ENCODE results near the gene TFAP2E.

TFAP2E gene

DNA sequence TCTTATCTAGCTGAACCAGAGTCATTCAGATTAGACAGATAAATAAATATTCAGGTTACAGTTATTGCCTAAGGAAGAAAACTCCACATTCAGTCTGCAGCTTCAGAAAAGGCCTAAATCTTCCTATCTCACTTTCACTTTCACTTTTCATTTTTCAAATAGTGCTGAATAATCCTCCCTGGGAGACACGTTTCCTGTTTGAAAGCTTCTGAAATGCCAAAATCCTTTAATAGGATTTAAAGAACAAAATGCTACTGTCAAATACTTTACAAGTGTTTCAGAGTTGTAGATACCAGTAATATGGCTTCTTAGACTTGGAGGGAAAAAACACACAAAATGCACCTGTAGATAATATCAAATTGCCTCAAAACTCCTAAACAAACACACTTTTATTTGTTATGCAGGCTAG is 64.3 kb downstream of the TFAP2E start:
- H3K36me3 ChIP-seq (ENCODE audit: control insufficient read depth, insufficient read depth, low read length, severe bottlenecking), result peaks cover 34% of the 10 kb centered on the region
- no peaks in the 10 kb centered on the region for H3K9me3 ChIP-seq (ENCODE audit: control insufficient read depth, low read length)
- peaks cover 35% of the 10 kb centered on the region for H3K4me1 ChIP-seq (ENCODE audit: control insufficient read depth, insufficient read depth, low read length)
- peak; percentile 79 for DNase-seq (ENCODE audit: low read depth)
- H3K9ac ChIP-seq (ENCODE audit: low read length), result peak overlapping the region; percentile 90
- H3K27me3 ChIP-seq (replicated peaks; ENCODE audit: control insufficient read depth, insufficient read depth, low read length), result no peaks in the 10 kb centered on the region
- peak overlapping the region; percentile 81 for H3K4me3 ChIP-seq (ENCODE audit: low read length)

DNA sequence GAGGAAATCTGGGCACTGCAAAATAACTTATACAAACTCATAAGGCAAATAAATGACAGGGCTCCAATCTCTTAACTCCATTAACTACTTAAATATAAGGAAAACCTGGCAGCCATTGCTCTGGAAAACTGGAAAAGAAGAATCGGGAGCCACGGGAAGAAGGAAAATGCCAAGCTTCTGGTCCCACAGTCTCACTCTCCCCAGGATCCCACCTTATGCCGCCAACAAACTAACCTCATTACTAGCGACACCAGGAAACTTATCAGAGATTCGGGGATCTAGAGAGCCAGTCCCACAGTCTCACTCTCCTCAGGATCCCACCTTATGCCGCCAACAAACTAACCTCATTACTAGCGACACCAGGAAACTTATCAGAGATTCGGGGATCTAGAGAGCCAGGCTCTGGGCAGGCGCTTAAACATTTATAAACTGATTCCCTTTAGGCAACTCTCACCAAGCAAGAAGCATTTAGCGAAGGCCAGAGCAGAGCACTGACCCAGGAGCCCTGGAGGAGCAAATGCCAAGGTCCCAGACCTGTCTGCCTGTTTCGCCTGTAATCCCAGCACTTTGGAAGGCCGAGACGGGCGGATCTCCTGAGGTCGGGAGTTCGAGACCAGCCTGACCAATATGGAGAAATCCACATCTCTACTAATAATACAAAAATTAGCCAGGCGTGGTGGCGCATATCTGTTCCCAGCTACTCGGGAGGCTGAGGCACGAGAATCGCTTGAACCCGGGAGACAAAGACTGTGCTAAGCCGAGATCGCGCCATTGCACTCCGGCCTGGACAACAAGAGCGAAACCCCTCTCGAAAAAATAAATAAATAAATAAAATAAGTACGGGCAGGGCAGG is 67.5 kb downstream of the TFAP2E start:
- Histone ChIP-seq H3K9ac (ENCODE audit: low read length) (peak overlapping the region; percentile 98), H3K4me3 (ENCODE audit: low read length) (peak overlapping the region; percentile 96), H3K27me3 (replicated peaks; ENCODE audit: control insufficient read depth, insufficient read depth, low read length) (peaks cover 6% of the 10 kb centered on the region), H3K4me1 (ENCODE audit: control insufficient read depth, insufficient read depth, low read length) (peaks cover 35% of the 10 kb centered on the region), H3K9me3 (ENCODE audit: control insufficient read depth, low read length) (no peaks in the 10 kb centered on the region), H3K36me3 (ENCODE audit: control insufficient read depth, insufficient read depth, low read length, severe bottlenecking) (peaks cover 6% of the 10 kb centered on the region)
- peak; percentile 6 for DNase-seq (ENCODE audit: low read depth)

DNA sequence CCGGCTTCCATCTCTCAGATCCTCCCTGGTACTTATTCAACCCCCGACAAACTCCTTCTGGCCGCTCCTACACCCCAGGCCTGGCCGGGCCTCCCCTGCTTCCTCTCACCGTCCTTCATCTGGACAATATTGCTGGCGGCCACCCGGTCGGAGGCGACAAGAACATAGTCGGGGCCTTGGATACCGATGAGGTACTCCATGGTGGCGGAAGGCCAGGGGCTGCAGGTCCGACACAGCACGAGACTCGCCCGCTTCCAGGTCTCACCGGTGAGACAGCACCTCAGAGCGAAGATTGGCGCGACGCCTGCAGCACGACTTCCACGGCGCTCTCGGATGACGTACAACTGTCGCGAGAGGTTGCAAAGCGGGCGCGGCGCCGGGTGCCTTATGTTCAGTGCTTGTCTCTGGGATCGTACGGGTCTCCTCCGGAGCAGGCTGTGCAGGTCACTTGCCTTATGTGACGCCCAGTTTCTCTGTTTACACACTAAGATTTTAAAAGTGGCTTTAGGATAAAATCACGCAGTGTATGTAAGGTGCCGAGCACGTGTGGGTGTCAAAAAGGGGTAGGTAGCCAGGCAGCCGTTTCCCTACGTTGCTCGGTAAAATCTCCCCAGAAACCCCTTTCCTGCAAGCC is 68.2 kb downstream of the TFAP2E start, which contains the start of gene PSMB2:
PSMB2 (minus strand) TSS at position 294 of the 634 bp plus-strand sequence; CDS start at position 200, 94 bp downstream.
- no peaks in the 10 kb centered on the region for H3K9me3 ChIP-seq (ENCODE audit: control insufficient read depth, low read length)
- peaks cover 8% of the 10 kb centered on the region for H3K27me3 ChIP-seq (replicated peaks; ENCODE audit: control insufficient read depth, insufficient read depth, low read length)
- H3K4me3 ChIP-seq (ENCODE audit: low read length), result peak within 1 kb of the TSS; percentile 96
- peak within 1 kb of the TSS; percentile 98 for H3K9ac ChIP-seq (ENCODE audit: low read length)
- DNase-seq (ENCODE audit: low read depth), result peak; percentile 98
- peaks cover 35% of the 10 kb centered on the region for H3K4me1 ChIP-seq (ENCODE audit: control insufficient read depth, insufficient read depth, low read length)
- H3K36me3 ChIP-seq (ENCODE audit: control insufficient read depth, insufficient read depth, low read length, severe bottlenecking), result no peaks in the 10 kb centered on the region

DNA sequence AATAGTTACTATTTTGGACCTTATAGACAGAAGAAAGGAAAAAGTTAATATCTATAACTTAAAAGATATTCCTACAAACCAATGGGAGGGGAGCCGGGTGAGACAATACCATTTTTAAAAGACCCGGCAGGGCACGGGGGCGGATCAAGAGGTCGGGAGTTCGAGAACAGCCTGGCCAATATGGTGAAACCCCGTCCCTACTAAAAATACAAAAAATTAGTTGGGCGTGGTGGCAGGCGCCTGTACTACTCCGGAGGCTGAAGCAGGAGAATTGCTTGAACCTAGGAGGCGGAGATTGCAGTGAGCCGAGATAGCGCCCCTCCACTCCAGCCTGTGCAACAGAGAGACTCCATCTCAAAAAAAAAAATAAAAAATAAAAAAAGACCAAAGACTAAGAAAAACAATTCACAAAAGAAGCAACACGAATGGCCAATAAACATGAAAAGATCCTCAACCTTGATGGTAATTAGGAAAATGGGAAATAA is 69.4 kb downstream of the TFAP2E start:
- Histone ChIP-seq H3K9me3 (ENCODE audit: control insufficient read depth, low read length) (no peaks in the 10 kb centered on the region), H3K4me3 (ENCODE audit: low read length) (peak overlapping the region; percentile 96), H3K36me3 (ENCODE audit: control insufficient read depth, insufficient read depth, low read length, severe bottlenecking) (no peaks in the 10 kb centered on the region), H3K4me1 (ENCODE audit: control insufficient read depth, insufficient read depth, low read length) (peaks cover 26% of the 10 kb centered on the region), H3K9ac (ENCODE audit: low read length) (peak overlapping the region; percentile 98), H3K27me3 (replicated peaks; ENCODE audit: control insufficient read depth, insufficient read depth, low read length) (peaks cover 8% of the 10 kb centered on the region)
- peak; percentile 23 for DNase-seq (ENCODE audit: low read depth)

DNA sequence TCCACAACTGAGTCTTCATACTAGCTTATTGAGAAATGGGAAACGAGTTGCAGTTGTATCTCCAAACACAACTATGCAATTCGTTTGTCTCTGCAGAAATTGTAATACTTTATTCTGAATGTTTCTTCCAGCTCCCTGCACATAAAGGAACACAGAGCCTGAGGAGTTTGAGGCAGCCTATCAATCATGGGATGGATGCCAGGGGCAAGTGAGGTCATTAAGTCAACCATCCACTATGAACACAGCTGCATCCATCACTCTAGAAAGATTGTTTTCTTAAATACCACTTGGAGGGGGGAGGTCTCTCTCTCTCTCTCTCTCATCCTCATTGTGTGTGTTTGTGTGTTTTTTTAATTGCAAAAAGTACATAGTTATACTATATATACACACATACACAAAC is 71.1 kb downstream of the TFAP2E start:
- no peak overlapping the region for H3K9ac ChIP-seq (ENCODE audit: low read length)
- H3K36me3 ChIP-seq (ENCODE audit: control insufficient read depth, insufficient read depth, low read length, severe bottlenecking), result no peaks in the 10 kb centered on the region
- peaks cover 8% of the 10 kb centered on the region for H3K27me3 ChIP-seq (replicated peaks; ENCODE audit: control insufficient read depth, insufficient read depth, low read length)
- H3K4me3 ChIP-seq (ENCODE audit: low read length), result no peak overlapping the region
- no peak for DNase-seq (ENCODE audit: low read depth)
- H3K4me1 ChIP-seq (ENCODE audit: control insufficient read depth, insufficient read depth, low read length), result peaks cover 14% of the 10 kb centered on the region
- no peaks in the 10 kb centered on the region for H3K9me3 ChIP-seq (ENCODE audit: control insufficient read depth, low read length)

All from adipocyte (in vitro differentiated cells).